Right hindlimb (tissue), 1 donor: ENCODE results near the gene CHMP1A.
"Not testable (repeated sequence)": the region's sequence is repeated elsewhere in the genome, so short reads cannot be mapped to it uniquely, and the experiment has no call there.

Source experiments
- DNase-seq: peaks from one replicate; pipeline ENCODE4 v3.0.0-alpha.2; 2018

CHMP1A gene

GRCh38 chr16:89656435-89657121 lies 930 bp downstream of the CHMP1A start:
- DNase-seq, result no peak

GRCh38 chr16:89655062-89655643 lies 2.4 kb downstream of the CHMP1A start:
- DNase-seq, result no peak

- no peak for DNase-seq
Measured at GRCh38 chr16:89653656-89654295, 3.7 kb downstream of the CHMP1A start.

GRCh38 chr16:89651584-89651983 lies 5.9 kb downstream of the CHMP1A start:
- DNase-seq, result no peak

- DNase-seq, result no peak
Measured at GRCh38 chr16:89646906-89647305, 10.6 kb downstream of the CHMP1A start.

GRCh38 chr16:89646270-89646669 lies 11.2 kb downstream of the CHMP1A start:
- no peak for DNase-seq

GRCh38 chr16:89645122-89645521 lies 12.4 kb downstream of the CHMP1A start:
- DNase-seq, result no peak

GRCh38 chr16:89643769-89644300 lies 13.7 kb downstream of the CHMP1A start:
- DNase-seq, result no peak

- no peak for DNase-seq
Measured at GRCh38 chr16:89642574-89642973, 14.9 kb downstream of the CHMP1A start.

- DNase-seq, result no peak
Measured at GRCh38 chr16:89641458-89642119, 15.9 kb downstream of the CHMP1A start.

- no peak for DNase-seq
Measured at GRCh38 chr16:89639385-89639784, 18.1 kb downstream of the CHMP1A start.

GRCh38 chr16:89638455-89638854 lies 19.1 kb downstream of the CHMP1A start:
- no peak for DNase-seq

- DNase-seq, result no peak
Measured at GRCh38 chr16:89637379-89637778, 20.1 kb downstream of the CHMP1A start.

- no peak for DNase-seq
Measured at GRCh38 chr16:89636663-89637062, 20.8 kb downstream of the CHMP1A start.

- DNase-seq, result not testable (repeated sequence)
Measured at GRCh38 chr16:89634463-89635385, 22.8 kb downstream of the CHMP1A start.

- no peak for DNase-seq
Measured at GRCh38 chr16:89633064-89633631, 24.4 kb downstream of the CHMP1A start.

- no peak for DNase-seq
Measured at GRCh38 chr16:89629827-89630610, 27.5 kb downstream of the CHMP1A start.

GRCh38 chr16:89624777-89625761 lies 32.4 kb downstream of the CHMP1A start:
- DNase-seq, result no peak

- DNase-seq, result no peak
Measured at GRCh38 chr16:89623511-89624261, 33.8 kb downstream of the CHMP1A start.
